ENCODE measurements around the gene ARVCF.

Gene ARVCF

GRCh38 chr22:20013382-20013871, 3.2 kb downstream of the ARVCF start:
- Histone ChIP-seq H3K4me3 (replicated peaks; ENCODE audit: insufficient read depth, low read length) (no peak overlapping the region), H3K27ac (replicated peaks) (no peak overlapping the region), H3K27me3 (ENCODE audit: insufficient read depth, poor library complexity, severe bottlenecking) (peaks cover 6% of the 10 kb centered on the region)
- TF ChIP-seq CTCF (IDR thresholded peaks at IDR 0.05; ENCODE audit: insufficient read depth, low read length) (peak; percentile 3), GABPA (IDR thresholded peaks at IDR 0.05; ENCODE audit: low read depth) (no peak), SPI1 (IDR thresholded peaks at IDR 0.05; ENCODE audit: borderline replicate concordance, low read depth) (no peak), POLR2AphosphoS5 (IDR thresholded peaks at IDR 0.05; ENCODE audit: low read depth) (no peak), REST (IDR thresholded peaks at IDR 0.05; ENCODE audit: insufficient replicate concordance, low read depth) (no peak)
- DNase-seq (ENCODE audit: low read depth in 1 of 2, low spot score in 1 of 2) = peak in 1 of 2 experiments; percentile 35

DNA sequence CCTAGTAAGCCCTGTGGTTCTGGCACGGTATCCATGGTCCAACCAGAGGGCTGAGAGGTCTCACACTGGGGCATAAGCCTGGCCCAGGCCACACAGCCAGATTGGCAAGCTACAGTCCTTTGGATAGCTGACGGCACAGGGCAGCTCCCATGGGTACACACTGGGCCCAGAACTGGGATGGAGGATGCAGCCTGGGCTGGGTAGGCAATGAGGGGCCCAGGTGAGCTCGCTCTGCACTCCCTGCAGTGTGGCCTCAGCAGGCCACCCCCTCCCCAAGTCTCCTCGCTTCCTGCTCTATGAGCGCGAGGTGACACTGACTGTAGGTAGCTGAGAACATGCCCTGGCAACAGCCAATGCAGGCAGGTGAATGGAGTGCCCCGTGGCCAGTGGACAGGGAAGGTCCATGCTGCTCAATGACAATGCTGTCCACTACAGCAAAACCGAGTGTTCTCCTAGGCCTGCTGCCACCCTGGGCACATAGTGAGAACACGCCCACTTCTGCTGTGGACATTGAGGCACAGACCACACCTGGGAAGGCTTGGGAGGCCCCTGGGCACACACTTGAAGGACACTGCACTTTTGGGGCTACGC, 3.8 kb downstream of the ARVCF start:
- no peak for DNase-seq (ENCODE audit: low read depth in 1 of 2, low spot score in 1 of 2)
- TF ChIP-seq GABPA (IDR thresholded peaks at IDR 0.05; ENCODE audit: low read depth) (no peak), REST (IDR thresholded peaks at IDR 0.05; ENCODE audit: insufficient replicate concordance, low read depth) (no peak), SPI1 (IDR thresholded peaks at IDR 0.05; ENCODE audit: borderline replicate concordance, low read depth) (no peak), POLR2AphosphoS5 (IDR thresholded peaks at IDR 0.05; ENCODE audit: low read depth) (no peak)
- H3K27me3 ChIP-seq (ENCODE audit: insufficient read depth, poor library complexity, severe bottlenecking) = peaks cover 6% of the 10 kb centered on the region
- H3K27ac ChIP-seq (replicated peaks) = no peak overlapping the region
- H3K4me3 ChIP-seq (replicated peaks; ENCODE audit: insufficient read depth, low read length) = no peak overlapping the region

- TF ChIP-seq SPI1 (IDR thresholded peaks at IDR 0.05; ENCODE audit: borderline replicate concordance, low read depth) (no peak), CTCF (IDR thresholded peaks at IDR 0.05; ENCODE audit: insufficient read depth, low read length) (no peak), POLR2AphosphoS5 (IDR thresholded peaks at IDR 0.05; ENCODE audit: low read depth) (no peak), GABPA (IDR thresholded peaks at IDR 0.05; ENCODE audit: low read depth) (no peak), REST (IDR thresholded peaks at IDR 0.05; ENCODE audit: insufficient replicate concordance, low read depth) (no peak)
- DNase-seq (ENCODE audit: low read depth in 1 of 2, low spot score in 1 of 2) = no peak
- Histone ChIP-seq H3K27ac (replicated peaks) (no peak overlapping the region), H3K4me3 (replicated peaks; ENCODE audit: insufficient read depth, low read length) (no peak overlapping the region), H3K27me3 (ENCODE audit: insufficient read depth, poor library complexity, severe bottlenecking) (peaks cover 6% of the 10 kb centered on the region)
These were observed 4.5 kb downstream of the ARVCF start for GRCh38 chr22:20011993-20012740.

Data from HL-60 (cell line).